ENCODE measurements around the gene CELF2.

Gene CELF2

DNA sequence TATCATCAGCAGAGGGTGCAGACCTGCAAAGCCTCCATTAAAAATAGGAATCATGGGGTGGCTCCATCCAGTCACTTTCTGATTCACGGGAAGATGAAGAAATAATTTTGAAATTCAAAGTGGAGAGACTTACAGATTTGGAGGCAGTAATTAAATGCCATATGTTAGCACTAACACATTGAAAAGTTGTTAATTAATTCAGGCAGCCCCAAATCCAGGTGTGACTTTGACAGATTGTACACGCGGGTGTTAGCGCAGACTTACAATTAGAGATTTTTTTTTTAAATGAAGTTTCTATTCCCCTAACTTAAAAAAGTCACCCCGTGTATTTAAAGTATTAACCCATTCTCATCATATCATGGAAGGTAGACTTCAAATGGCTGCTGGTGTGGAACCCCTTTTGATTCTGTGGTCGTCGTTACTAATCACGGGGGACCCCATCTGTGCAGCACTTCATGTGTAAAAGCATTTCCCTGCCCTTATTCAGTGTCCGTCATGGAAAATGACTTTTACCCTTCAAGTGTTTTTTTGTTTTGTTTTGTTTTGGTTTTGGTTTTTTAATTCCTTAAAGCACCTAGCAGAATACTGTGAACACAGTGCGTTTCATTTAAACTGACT is 235.8 kb downstream of the CELF2 start:
- H3K9me3 ChIP-seq = no peaks in the 10 kb centered on the region
- no peaks in the 10 kb centered on the region for H3K4me1 ChIP-seq
- no peaks in the 10 kb centered on the region for H3K36me3 ChIP-seq
- TF ChIP-seq, protein P1, sequence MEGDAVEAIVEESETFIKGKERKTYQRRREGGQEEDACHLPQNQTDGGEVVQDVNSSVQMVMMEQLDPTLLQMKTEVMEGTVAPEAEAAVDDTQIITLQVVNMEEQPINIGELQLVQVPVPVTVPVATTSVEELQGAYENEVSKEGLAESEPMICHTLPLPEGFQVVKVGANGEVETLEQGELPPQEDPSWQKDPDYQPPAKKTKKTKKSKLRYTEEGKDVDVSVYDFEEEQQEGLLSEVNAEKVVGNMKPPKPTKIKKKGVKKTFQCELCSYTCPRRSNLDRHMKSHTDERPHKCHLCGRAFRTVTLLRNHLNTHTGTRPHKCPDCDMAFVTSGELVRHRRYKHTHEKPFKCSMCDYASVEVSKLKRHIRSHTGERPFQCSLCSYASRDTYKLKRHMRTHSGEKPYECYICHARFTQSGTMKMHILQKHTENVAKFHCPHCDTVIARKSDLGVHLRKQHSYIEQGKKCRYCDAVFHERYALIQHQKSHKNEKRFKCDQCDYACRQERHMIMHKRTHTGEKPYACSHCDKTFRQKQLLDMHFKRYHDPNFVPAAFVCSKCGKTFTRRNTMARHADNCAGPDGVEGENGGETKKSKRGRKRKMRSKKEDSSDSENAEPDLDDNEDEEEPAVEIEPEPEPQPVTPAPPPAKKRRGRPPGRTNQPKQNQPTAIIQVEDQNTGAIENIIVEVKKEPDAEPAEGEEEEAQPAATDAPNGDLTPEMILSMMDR (IDR thresholded peaks at IDR 0.05; ENCODE audit: low read depth, low read length) = no peak
- peaks cover 7% of the 10 kb centered on the region; the same call in 1 of the 2 replicates for H3K27me3 ChIP-seq
- no peak overlapping the region for H3K4me3 ChIP-seq (ENCODE audit: low read depth, low read length)
- no peak for DNase-seq

DNA sequence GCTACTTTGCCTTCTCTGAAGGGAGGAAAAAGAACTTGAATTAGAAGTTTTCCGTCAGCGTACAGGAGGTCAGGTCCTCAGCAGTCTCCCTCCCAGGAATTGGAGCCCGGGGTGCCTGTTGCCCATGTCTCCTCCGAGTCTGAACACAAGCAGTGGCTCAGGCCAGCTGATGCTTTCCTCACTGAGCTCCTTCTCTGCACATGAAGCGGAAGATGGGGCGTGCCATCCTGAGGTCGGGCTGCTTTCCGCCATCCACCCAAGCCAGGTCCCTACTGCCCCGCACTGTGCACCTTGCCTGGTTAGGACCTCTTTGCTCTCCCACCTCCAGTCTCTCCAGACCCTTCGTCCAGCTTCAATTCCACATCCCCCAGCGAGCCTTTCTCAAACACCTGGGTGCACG is 237.5 kb downstream of the CELF2 start:
- DNase-seq = no peak
- TF ChIP-seq, protein P1 (IDR thresholded peaks at IDR 0.05; ENCODE audit: low read depth, low read length) = no peak
- Histone ChIP-seq H3K36me3 (no peaks in the 10 kb centered on the region), H3K27me3 (peaks cover 7% of the 10 kb centered on the region; the same call in 1 of the 2 replicates), H3K4me1 (no peaks in the 10 kb centered on the region), H3K9me3 (no peaks in the 10 kb centered on the region), H3K4me3 (ENCODE audit: low read depth, low read length) (no peak overlapping the region)

GRCh38 chr10:11255796-11256444 is 238.2 kb downstream of the CELF2 start:
- no peak for DNase-seq
- H3K4me3 ChIP-seq (ENCODE audit: low read depth, low read length) = no peak overlapping the region
- TF ChIP-seq, protein P1 (IDR thresholded peaks at IDR 0.05; ENCODE audit: low read depth, low read length) = no peak
- H3K27me3 ChIP-seq = peaks cover 5% of the 10 kb centered on the region; the same call in 1 of the 2 replicates
- H3K9me3 ChIP-seq = no peaks in the 10 kb centered on the region
- no peaks in the 10 kb centered on the region for H3K36me3 ChIP-seq
- H3K4me1 ChIP-seq = no peaks in the 10 kb centered on the region

DNA sequence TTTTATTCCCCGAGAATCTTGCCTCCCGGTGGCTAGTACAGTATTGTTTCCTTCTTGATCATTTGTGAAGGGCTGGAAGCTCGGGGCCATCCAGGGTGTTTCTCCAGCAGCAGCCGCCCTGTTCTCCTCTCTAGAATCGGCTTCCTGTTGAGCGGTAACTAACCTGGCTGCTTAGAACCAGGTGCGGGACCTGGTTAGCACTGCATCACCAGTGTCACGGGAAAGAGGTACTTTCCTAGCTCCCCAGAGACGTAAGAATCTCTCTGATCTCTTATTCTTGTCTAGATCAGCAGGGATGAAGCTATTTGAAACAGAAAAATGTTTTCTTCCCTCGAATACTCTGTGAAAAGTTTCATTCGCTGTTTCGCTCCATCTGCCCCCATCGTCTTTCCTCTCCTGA is 239.2 kb downstream of the CELF2 start:
- no peak for DNase-seq
- TF ChIP-seq, protein P1 (IDR thresholded peaks at IDR 0.05; ENCODE audit: low read depth, low read length) = no peak
- H3K4me1 ChIP-seq = no peaks in the 10 kb centered on the region
- no peaks in the 10 kb centered on the region for H3K9me3 ChIP-seq
- no peak overlapping the region for H3K4me3 ChIP-seq (ENCODE audit: low read depth, low read length)
- no peaks in the 10 kb centered on the region for H3K36me3 ChIP-seq
- peaks cover 3% of the 10 kb centered on the region; the same call in 1 of the 2 replicates for H3K27me3 ChIP-seq

GRCh38 chr10:11257440-11258090 is 239.9 kb downstream of the CELF2 start:
- DNase-seq = no peak
- Histone ChIP-seq H3K36me3 (no peaks in the 10 kb centered on the region), H3K4me1 (no peaks in the 10 kb centered on the region), H3K9me3 (no peaks in the 10 kb centered on the region), H3K4me3 (ENCODE audit: low read depth, low read length) (no peak overlapping the region), H3K27me3 (peaks cover 3% of the 10 kb centered on the region; the same call in 1 of the 2 replicates)
- TF ChIP-seq, protein P1 (IDR thresholded peaks at IDR 0.05; ENCODE audit: low read depth, low read length) = no peak

GRCh38 chr10:11260170-11260569 is 242.5 kb downstream of the CELF2 start:
- H3K4me1 ChIP-seq = no peaks in the 10 kb centered on the region

More at GRCh38 chr10:11260170-11260569, 242.5 kb downstream of the CELF2 start:
- no peaks in the 10 kb centered on the region for H3K36me3 ChIP-seq
- H3K9me3 ChIP-seq = no peaks in the 10 kb centered on the region
- H3K27me3 ChIP-seq = no peaks in the 10 kb centered on the region; the same call in 1 of the 2 replicates
- no peak for DNase-seq
- no peak overlapping the region for H3K4me3 ChIP-seq (ENCODE audit: low read depth, low read length)
- TF ChIP-seq, protein P1 (IDR thresholded peaks at IDR 0.05; ENCODE audit: low read depth, low read length) = no peak

Data from BE2C (cell line).